HEK293 (cell line): ENCODE data around the gene CDK4.

Experiments
- CTCF ChIA-PET: fragments of 350-600 bp; formaldehyde crosslinking; extraction: SDS; loops from one replicate; lab custom pipeline; 2021; ENCODE audit warnings: antibody characterized with exemption; lab: Yijun Ruan, JAX
- POLR2A ChIA-PET: fragments of 300-600 bp; formaldehyde crosslinking; extraction: SDS; loops from one replicate; lab custom pipeline; 2020; ENCODE audit warnings: antibody characterized with exemption, inconsistent platforms; lab: Yijun Ruan, JAX
- H3K27ac ChIP-seq: fragments of 200-500 bp; sonication (Bioruptor generic); 2 replicates; pipeline ENCODE4 v1.5.1; 2014; ENCODE audit warnings: low read depth, low read length, control low read depth, inconsistent platforms; ENCODE audit errors: extremely low read depth
- H3K36me3 ChIP-seq, 2 experiments: fragments of 200-500 bp in 1 of 2; sonication (Bioruptor generic) in 1 of 2; 1 replicate in 1 of 2; 2 replicates in 1 of 2; pipeline ENCODE4 v1.5.1; 2014 to 2017; ENCODE audit warnings: inconsistent platforms in 2 of 2, low read length in 2 of 2; ENCODE audit not compliant: control insufficient read depth in 2 of 2, insufficient read depth in 1 of 2
- H3K4me1 ChIP-seq: fragments of 200-500 bp; sonication (Bioruptor generic); 2 replicates; pipeline ENCODE4 v1.5.1; 2014; ENCODE audit warnings: mild to moderate bottlenecking, low read length, inconsistent platforms; ENCODE audit not compliant: control insufficient read depth, insufficient read depth
- H3K4me3 ChIP-seq: 2 replicates; pipeline ENCODE4 v1.5.1; 2011; ENCODE audit warnings: low read depth, mild to moderate bottlenecking, control low read depth, low read length, moderate library complexity
- H3K9me3 ChIP-seq: fragments of 200-500 bp; sonication (Bioruptor generic); 2 replicates; pipeline ENCODE4 v1.5.1; 2014; ENCODE audit warnings: low read depth, low read length, inconsistent platforms; ENCODE audit not compliant: control insufficient read depth, insufficient read depth
- BCL11A ChIP-seq: fragments of 450-650 bp; formaldehyde crosslinking; IDR thresholded peaks from 2 replicates; pipeline ENCODE4 v1.5.1; 2016; ENCODE audit warnings: low read depth, missing biosample characterization, missing genetic modification characterization
- OSR2 ChIP-seq: fragments of 450-650 bp; formaldehyde crosslinking; IDR thresholded peaks from 2 replicates; pipeline ENCODE4 v1.5.1; 2016; ENCODE audit warnings: missing biosample characterization, missing genetic modification characterization
- PRDM1 ChIP-seq: fragments of 450-650 bp; formaldehyde crosslinking; IDR thresholded peaks from 2 replicates; pipeline ENCODE4; 2016; ENCODE audit warnings: missing biosample characterization, missing genetic modification characterization
- PRDM10 ChIP-seq: fragments of 450-650 bp; formaldehyde crosslinking; IDR thresholded peaks from 2 replicates; pipeline ENCODE4 v1.5.1; 2016; ENCODE audit warnings: missing biosample characterization, missing genetic modification characterization
- ZBTB20 ChIP-seq: fragments of 450-650 bp; formaldehyde crosslinking; IDR thresholded peaks from 2 replicates; pipeline ENCODE4 v1.5.1; 2016; ENCODE audit warnings: missing biosample characterization, missing genetic modification characterization
- ZBTB48 ChIP-seq: fragments of 450-650 bp; formaldehyde crosslinking; IDR thresholded peaks from 2 replicates; pipeline ENCODE4 v1.5.1; 2016; ENCODE audit warnings: missing biosample characterization, missing genetic modification characterization
- ZFHX2 ChIP-seq: fragments of 450-650 bp; formaldehyde crosslinking; conservative IDR thresholded peaks from 2 replicates; pipeline ENCODE4 v1.5.1; 2016; ENCODE audit warnings: missing biosample characterization, missing genetic modification characterization
- ZNF19 ChIP-seq: fragments of 450-650 bp; formaldehyde crosslinking; IDR thresholded peaks from 2 replicates; pipeline ENCODE4; 2016; ENCODE audit warnings: missing biosample characterization, missing genetic modification characterization, low read depth
- ZNF2 ChIP-seq: fragments of 450-650 bp; formaldehyde crosslinking; IDR thresholded peaks from 2 replicates; pipeline ENCODE4 v1.5.1; 2016; ENCODE audit warnings: missing biosample characterization, missing genetic modification characterization
- ZNF223 ChIP-seq: fragments of 450-650 bp; formaldehyde crosslinking; IDR thresholded peaks from 2 replicates; pipeline ENCODE4 v1.5.1; 2016; ENCODE audit warnings: missing biosample characterization, missing genetic modification characterization
- ZNF266 ChIP-seq: fragments of 450-650 bp; formaldehyde crosslinking; IDR thresholded peaks from 2 replicates; pipeline ENCODE4 v1.5.1; 2016; ENCODE audit warnings: missing biosample characterization, missing genetic modification characterization, low read depth
- ZNF311 ChIP-seq: fragments of 450-650 bp; formaldehyde crosslinking; IDR thresholded peaks from 2 replicates; pipeline ENCODE4 v1.5.1; 2017; ENCODE audit warnings: missing biosample characterization, missing genetic modification characterization, borderline replicate concordance
- ZNF335 ChIP-seq: fragments of 450-650 bp; formaldehyde crosslinking; conservative IDR thresholded peaks from 2 replicates; pipeline ENCODE4 v1.5.1; 2016; ENCODE audit warnings: missing biosample characterization, missing genetic modification characterization
- ZNF341 ChIP-seq: fragments of 450-650 bp; formaldehyde crosslinking; IDR thresholded peaks from 2 replicates; pipeline ENCODE4; 2016; ENCODE audit warnings: low read depth, missing biosample characterization, missing genetic modification characterization
- ZNF488 ChIP-seq: fragments of 450-650 bp; formaldehyde crosslinking; IDR thresholded peaks from 2 replicates; pipeline ENCODE4 v1.5.1; 2016; ENCODE audit warnings: missing biosample characterization, missing genetic modification characterization
- ZNF501 ChIP-seq: fragments of 450-650 bp; formaldehyde crosslinking; IDR thresholded peaks from 2 replicates; pipeline ENCODE4 v1.5.1; 2016; ENCODE audit warnings: missing biosample characterization, missing genetic modification characterization
- ZNF514 ChIP-seq: fragments of 450-650 bp; formaldehyde crosslinking; IDR thresholded peaks from 2 replicates; pipeline ENCODE4 v1.5.1; 2016; ENCODE audit warnings: missing biosample characterization, missing genetic modification characterization
- ZNF530 ChIP-seq: fragments of 450-650 bp; formaldehyde crosslinking; IDR thresholded peaks from 2 replicates; pipeline ENCODE4 v1.5.1; 2016; ENCODE audit warnings: low read depth, missing biosample characterization, missing genetic modification characterization
- ZNF548 ChIP-seq: fragments of 450-650 bp; formaldehyde crosslinking; IDR thresholded peaks from 2 replicates; pipeline ENCODE4 v1.5.1; 2016; ENCODE audit warnings: missing biosample characterization, missing genetic modification characterization
- ZNF585B ChIP-seq: fragments of 450-650 bp; formaldehyde crosslinking; IDR thresholded peaks from 2 replicates; pipeline ENCODE4 v1.5.1; 2016; ENCODE audit warnings: missing biosample characterization, missing genetic modification characterization
- ZNF623 ChIP-seq: fragments of 450-650 bp; formaldehyde crosslinking; IDR thresholded peaks from 2 replicates; pipeline ENCODE4 v1.5.1; 2016; ENCODE audit warnings: missing biosample characterization, missing genetic modification characterization
- ZNF670 ChIP-seq: fragments of 450-650 bp; formaldehyde crosslinking; IDR thresholded peaks from 2 replicates; pipeline ENCODE4 v1.5.1; 2016; ENCODE audit warnings: missing biosample characterization, missing genetic modification characterization, low read depth
- ZNF747 ChIP-seq: fragments of 450-650 bp; formaldehyde crosslinking; IDR thresholded peaks from 2 replicates; pipeline ENCODE4 v1.5.1; 2016; ENCODE audit warnings: missing biosample characterization, missing genetic modification characterization
- ZNF76 ChIP-seq: fragments of 450-650 bp; formaldehyde crosslinking; IDR thresholded peaks from 2 replicates; pipeline ENCODE4; 2016; ENCODE audit warnings: low read depth, missing biosample characterization, missing genetic modification characterization, borderline replicate concordance
- ZNF792 ChIP-seq: fragments of 450-650 bp; formaldehyde crosslinking; IDR thresholded peaks from 2 replicates; pipeline ENCODE4 v1.5.1; 2016; ENCODE audit warnings: missing biosample characterization, missing genetic modification characterization
- ZXDB ChIP-seq: fragments of 450-650 bp; formaldehyde crosslinking; IDR thresholded peaks from 2 replicates; pipeline ENCODE4 v1.5.1; 2016; ENCODE audit warnings: missing biosample characterization, missing genetic modification characterization
- TF ChIP-seq, protein P1 (sequence below): IDR thresholded peaks from 2 replicates; pipeline ENCODE4 v1.6.1; 2011; ENCODE audit warnings: mild to moderate bottlenecking, low read depth, low read length, borderline replicate concordance
- TF ChIP-seq, protein P2 (sequence below): fragments of 450-650 bp; formaldehyde crosslinking; IDR thresholded peaks from 2 replicates; pipeline ENCODE4 v1.5.1; 2016; ENCODE audit warnings: missing biosample characterization, missing genetic modification characterization

Gene CDK4

DNA sequence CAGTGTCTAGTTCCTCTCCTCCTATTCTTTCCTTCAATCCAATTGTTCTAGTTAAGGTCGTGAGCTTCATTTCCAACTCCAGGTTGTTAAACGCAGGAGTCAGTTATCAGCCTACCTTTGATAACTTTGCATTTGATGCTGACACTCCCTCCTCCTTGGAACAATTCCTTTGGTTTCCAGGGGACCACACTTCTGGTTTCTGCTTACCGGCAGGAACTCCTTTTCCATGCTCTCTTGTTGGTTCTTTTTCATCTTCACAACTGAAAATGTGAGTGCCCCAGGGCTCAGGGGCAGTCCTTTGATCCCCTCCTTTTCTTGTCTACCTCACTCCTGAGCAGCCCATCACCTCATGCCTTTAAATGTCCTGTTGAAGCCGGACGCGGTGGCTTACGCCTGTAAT is 25.3 kb upstream of the CDK4 start:
- ChIA-PET POLR2A (no interaction called here), CTCF (no interaction called here)
- Histone ChIP-seq H3K9me3 (no peaks in the 10 kb centered on the region), H3K36me3 (peaks cover 5 to 30% of the 10 kb centered on the region in 2 experiments; a peak in 2 of 3 replicates), H3K27ac (no peak overlapping the region), H3K4me3 (no peak overlapping the region), H3K4me1 (0 out of 2 replicates have a peak, but pooled peaks cover 3% of the 10 kb centered on the region)
- TF ChIP-seq, protein P1, sequence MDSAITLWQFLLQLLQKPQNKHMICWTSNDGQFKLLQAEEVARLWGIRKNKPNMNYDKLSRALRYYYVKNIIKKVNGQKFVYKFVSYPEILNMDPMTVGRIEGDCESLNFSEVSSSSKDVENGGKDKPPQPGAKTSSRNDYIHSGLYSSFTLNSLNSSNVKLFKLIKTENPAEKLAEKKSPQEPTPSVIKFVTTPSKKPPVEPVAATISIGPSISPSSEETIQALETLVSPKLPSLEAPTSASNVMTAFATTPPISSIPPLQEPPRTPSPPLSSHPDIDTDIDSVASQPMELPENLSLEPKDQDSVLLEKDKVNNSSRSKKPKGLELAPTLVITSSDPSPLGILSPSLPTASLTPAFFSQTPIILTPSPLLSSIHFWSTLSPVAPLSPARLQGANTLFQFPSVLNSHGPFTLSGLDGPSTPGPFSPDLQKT = no peak
- TF ChIP-seq ZNF585B (tag by site-specific recombination) (no peak), ZNF266 (no peak), PRDM10 (tag by site-specific recombination) (no peak), ZNF341 (tag by site-specific recombination) (no peak), ZNF501 (tag by site-specific recombination) (no peak), ZNF335 (no peak), ZFHX2 (tag by site-specific recombination) (no peak), ZNF548 (tag by site-specific recombination) (no peak), ZNF2 (tag by site-specific recombination) (no peak), OSR2 (tag by site-specific recombination) (no peak), ZNF514 (no peak)
- TF ChIP-seq, protein P2, sequence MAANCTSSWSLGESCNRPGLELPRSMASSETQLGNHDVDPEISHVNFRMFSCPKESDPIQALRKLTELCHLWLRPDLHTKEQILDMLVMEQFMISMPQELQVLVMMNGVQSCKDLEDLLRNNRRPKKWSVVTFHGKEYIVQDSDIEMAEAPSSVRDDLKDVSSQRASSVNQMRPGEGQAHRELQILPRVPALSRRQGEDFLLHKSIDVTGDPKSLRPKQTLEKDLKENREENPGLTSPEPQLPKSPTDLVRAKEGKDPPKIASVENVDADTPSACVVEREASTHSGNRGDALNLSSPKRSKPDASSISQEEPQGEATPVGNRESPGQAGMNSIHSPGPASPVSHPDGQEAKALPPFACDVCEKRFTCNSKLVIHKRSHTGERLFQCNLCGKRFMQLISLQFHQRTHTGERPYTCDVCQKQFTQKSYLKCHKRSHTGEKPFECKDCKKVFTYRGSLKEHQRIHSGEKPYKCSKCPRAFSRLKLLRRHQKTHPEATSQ (tag by site-specific recombination) = no peak

GRCh38 chr12:57776247-57776587 is 24.1 kb upstream of the CDK4 start:
- Histone ChIP-seq H3K4me1 (0 out of 2 replicates have a peak, but pooled peaks cover 5% of the 10 kb centered on the region), H3K27ac (no peak overlapping the region), H3K9me3 (no peaks in the 10 kb centered on the region), H3K4me3 (no peak overlapping the region), H3K36me3 (peaks cover 5 to 30% of the 10 kb centered on the region in 2 experiments; a peak in 2 of 3 replicates)
- ChIA-PET CTCF (interaction anchor here (0.6 to 1.7 kb wide), 4 partner anchors 10 to 83 kb away, joined by 3 to 5 read pairs (median 4); no protein-coding TSS in a partner anchor), POLR2A (interaction anchor here (0.6 kb wide), 1 partner anchor 70 kb away, joined by 6 read pairs; the partner anchor contains the start of gene CTDSP2)
- TF ChIP-seq ZNF747 (no peak), ZNF19 (tag by site-specific recombination) (no peak), ZNF76 (tag by site-specific recombination) (no peak), ZNF311 (no peak), ZNF530 (tag by site-specific recombination) (no peak), ZNF670 (tag by site-specific recombination) (no peak), ZNF623 (tag by site-specific recombination) (no peak), ZBTB48 (tag by site-specific recombination) (no peak), ZNF223 (tag by site-specific recombination) (no peak), PRDM1 (tag by site-specific recombination) (no peak), ZBTB20 (no peak), BCL11A (tag by site-specific recombination) (no peak), ZNF341 (tag by site-specific recombination) (no peak), ZNF792 (tag by site-specific recombination) (no peak), ZNF488 (tag by site-specific recombination) (no peak), ZXDB (tag by site-specific recombination) (no peak)
